Activated naive CD4-positive, alpha-beta T cell treated with anti-CD3 and anti-CD28 coated beads, Interleukin-2, amount 10 ng/mL, durations not matched to agents 7 days and 5 days (primary cell): ENCODE measurements around the gene ZFPL1.

ENCODE experiments used
- CTCF ChIA-PET: fragments of 350-600 bp; sonication (Branson Sonifier 250); formaldehyde crosslinking; loops from one replicate; lab custom pipeline; 2021; ENCODE audit warnings: antibody characterized with exemption; lab: Charles Lee
- DNase-seq: peaks from one replicate; pipeline ENCODE4 v3.0.0-alpha.2; 2020
- H3K27ac Mint-ChIP-seq: one replicate; pipeline ENCODE4 v1.8.0; 2021; ENCODE audit warnings: mild to moderate bottlenecking, moderate library complexity, mixed read lengths
- H3K27me3 Mint-ChIP-seq: one replicate; pipeline ENCODE4 v1.8.0; 2021; ENCODE audit warnings: mild to moderate bottlenecking, mixed read lengths
- H3K36me3 Mint-ChIP-seq: one replicate; pipeline ENCODE4 v1.8.0; 2021; ENCODE audit warnings: mixed read lengths
- H3K4me1 Mint-ChIP-seq: one replicate; pipeline ENCODE4 v1.8.0; 2021; ENCODE audit warnings: mixed read lengths
- H3K4me3 Mint-ChIP-seq: one replicate; pipeline ENCODE4 v1.8.0; 2021; ENCODE audit warnings: mild to moderate bottlenecking, moderate library complexity, mixed read lengths
- H3K9me3 Mint-ChIP-seq: one replicate; pipeline ENCODE4 v1.8.0; 2021; ENCODE audit warnings: mixed read lengths

The ZFPL1 gene

GRCh38 chr11:65067446-65067845 lies 16.6 kb upstream of the ZFPL1 start:
- no peak overlapping the region for H3K4me3 Mint-ChIP-seq
- no peaks in the 10 kb centered on the region for H3K4me1 Mint-ChIP-seq
- CTCF ChIA-PET = no interaction called here
- no peak overlapping the region for H3K27ac Mint-ChIP-seq
- no peaks in the 10 kb centered on the region for H3K9me3 Mint-ChIP-seq
- H3K27me3 Mint-ChIP-seq = peaks cover 3% of the 10 kb centered on the region
- no peaks in the 10 kb centered on the region for H3K36me3 Mint-ChIP-seq
- DNase-seq = no peak

- Mint-ChIP-seq H3K9me3 (no peaks in the 10 kb centered on the region), H3K27ac (no peak overlapping the region), H3K4me3 (no peak overlapping the region), H3K36me3 (no peaks in the 10 kb centered on the region), H3K27me3 (no peaks in the 10 kb centered on the region), H3K4me1 (no peaks in the 10 kb centered on the region)
- CTCF ChIA-PET = interaction anchor here (0.6 to 1.5 kb wide), 2 partner anchors 28 to 55 kb away, joined by 3 to 4 read pairs; partner anchors contain the start of genes ARL2 and SAC3D1
- DNase-seq = no peak
Measured at GRCh38 chr11:65069217-65069616, 14.8 kb upstream of the ZFPL1 start.

- Mint-ChIP-seq H3K4me1 (no peaks in the 10 kb centered on the region), H3K9me3 (no peaks in the 10 kb centered on the region), H3K27me3 (no peaks in the 10 kb centered on the region), H3K27ac (no peak overlapping the region), H3K4me3 (no peak overlapping the region), H3K36me3 (peaks cover 11% of the 10 kb centered on the region)
- DNase-seq = no peak
- CTCF ChIA-PET = interaction anchor here (0.6 kb wide), 1 partner anchor 31 kb away, joined by 3 read pairs; the partner anchor contains the start of gene SAC3D1
Measured at GRCh38 chr11:65071907-65072630, 12.0 kb upstream of the ZFPL1 start.

DNA sequence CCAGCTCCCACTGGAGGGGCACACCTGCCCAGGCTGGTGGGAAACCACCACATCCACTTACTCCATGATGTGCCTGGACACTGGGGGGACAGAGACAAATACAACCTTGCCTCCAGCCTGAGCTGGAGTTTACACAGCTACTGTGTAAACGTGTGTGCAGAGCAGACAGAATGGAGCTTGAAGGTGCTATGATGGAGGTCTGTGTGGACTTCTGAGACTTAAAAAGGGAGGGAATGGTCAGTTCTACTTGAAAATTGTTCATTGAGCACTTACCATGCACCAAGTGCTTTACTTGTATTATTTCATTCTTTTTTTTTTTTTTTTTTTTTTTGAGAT lies 11.4 kb upstream of the ZFPL1 start:
- Mint-ChIP-seq H3K36me3 (peaks cover 16% of the 10 kb centered on the region), H3K27ac (no peak overlapping the region), H3K27me3 (no peaks in the 10 kb centered on the region), H3K4me1 (peaks cover 2% of the 10 kb centered on the region), H3K9me3 (no peaks in the 10 kb centered on the region), H3K4me3 (no peak overlapping the region)
- no peak for DNase-seq
- CTCF ChIA-PET = interaction anchor here (0.8 kb wide), 1 partner anchor 9 kb away, joined by 3 read pairs; no protein-coding TSS in a partner anchor

- Mint-ChIP-seq H3K27me3 (no peaks in the 10 kb centered on the region), H3K4me3 (no peak overlapping the region), H3K9me3 (no peaks in the 10 kb centered on the region), H3K36me3 (peaks cover 49% of the 10 kb centered on the region), H3K27ac (peak overlapping the region; percentile 67), H3K4me1 (peaks cover 43% of the 10 kb centered on the region)
- CTCF ChIA-PET = interaction anchor here (1.4 to 2.0 kb wide), 4 partner anchors 28 to 230 kb away, joined by 4 to 6 read pairs (median 4); no protein-coding TSS in a partner anchor
- DNase-seq = no peak
Measured at GRCh38 chr11:65077451-65077850, 6.6 kb upstream of the ZFPL1 start.

- H3K4me3 Mint-ChIP-seq = no peak overlapping the region
- DNase-seq = peak; percentile 84
- no peaks in the 10 kb centered on the region for H3K9me3 Mint-ChIP-seq
- peak overlapping the region; percentile 86 for H3K27ac Mint-ChIP-seq
- H3K27me3 Mint-ChIP-seq = no peaks in the 10 kb centered on the region
- peaks cover 55% of the 10 kb centered on the region for H3K36me3 Mint-ChIP-seq
- CTCF ChIA-PET = interaction anchor here (1.0 to 1.4 kb wide), 2 partner anchors 29 to 66 kb away, joined by 4 to 6 read pairs; no protein-coding TSS in a partner anchor
- H3K4me1 Mint-ChIP-seq = peaks cover 50% of the 10 kb centered on the region
Measured at GRCh38 chr11:65078151-65078550, 5.9 kb upstream of the ZFPL1 start.

GRCh38 chr11:65078786-65079342 lies 5.2 kb upstream of the ZFPL1 start:
- Mint-ChIP-seq H3K27me3 (peaks cover 5% of the 10 kb centered on the region), H3K27ac (peak overlapping the region; percentile 86), H3K4me1 (peaks cover 55% of the 10 kb centered on the region), H3K4me3 (no peak overlapping the region), H3K9me3 (no peaks in the 10 kb centered on the region), H3K36me3 (peaks cover 62% of the 10 kb centered on the region)
- CTCF ChIA-PET = interaction anchor here (1.0 kb wide), 1 partner anchor 67 kb away, joined by 6 read pairs; no protein-coding TSS in a partner anchor
- DNase-seq = no peak

DNA sequence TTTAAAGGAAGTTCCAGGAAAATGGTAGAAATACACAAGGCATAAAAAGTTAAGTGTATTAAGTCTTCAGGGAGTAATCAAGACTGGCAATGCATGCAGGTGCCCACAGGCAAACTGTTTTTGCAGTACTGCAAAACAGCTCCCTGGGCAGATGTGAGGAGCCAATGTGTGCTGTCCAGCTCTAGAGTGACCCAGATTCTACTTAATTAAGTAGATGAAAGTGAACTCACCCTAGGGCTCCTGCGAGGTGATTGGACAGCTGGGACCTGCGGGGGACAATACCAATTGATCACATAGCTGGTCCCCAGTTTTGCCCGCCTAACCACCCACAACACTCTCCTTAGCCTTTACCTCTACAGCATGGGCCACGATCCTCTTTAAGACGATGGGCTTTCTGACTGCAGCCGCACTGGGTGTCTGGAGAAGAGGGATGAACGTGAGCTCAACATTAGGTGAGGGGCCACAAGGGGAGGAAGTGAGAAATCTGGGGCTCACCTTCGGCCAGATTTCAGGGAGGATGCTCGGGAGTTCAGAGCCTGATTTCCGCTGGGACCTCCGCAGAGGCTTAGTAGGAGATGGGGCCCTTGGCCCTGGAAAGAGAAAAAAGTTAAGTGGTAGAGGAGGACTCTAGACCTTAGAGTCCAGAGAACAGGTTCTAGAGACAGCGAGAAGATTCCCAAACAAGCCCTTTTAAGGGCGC lies 738 bp upstream of the ZFPL1 start:
- H3K4me3 Mint-ChIP-seq = peak overlapping the region; percentile 97
- peak; percentile 30 for DNase-seq
- H3K9me3 Mint-ChIP-seq = no peaks in the 10 kb centered on the region
- peak overlapping the region; percentile 96 for H3K27ac Mint-ChIP-seq
- peaks cover 12% of the 10 kb centered on the region for H3K27me3 Mint-ChIP-seq
- H3K4me1 Mint-ChIP-seq = peaks cover 66% of the 10 kb centered on the region
- peaks cover 58% of the 10 kb centered on the region for H3K36me3 Mint-ChIP-seq
- CTCF ChIA-PET = interaction anchor here (1.0 to 2.2 kb wide), 6 partner anchors 16 to 69 kb away, joined by 3 to 8 read pairs (median 6); partner anchors contain the start of genes ARL2, TM7SF2 and ZNHIT2

DNA sequence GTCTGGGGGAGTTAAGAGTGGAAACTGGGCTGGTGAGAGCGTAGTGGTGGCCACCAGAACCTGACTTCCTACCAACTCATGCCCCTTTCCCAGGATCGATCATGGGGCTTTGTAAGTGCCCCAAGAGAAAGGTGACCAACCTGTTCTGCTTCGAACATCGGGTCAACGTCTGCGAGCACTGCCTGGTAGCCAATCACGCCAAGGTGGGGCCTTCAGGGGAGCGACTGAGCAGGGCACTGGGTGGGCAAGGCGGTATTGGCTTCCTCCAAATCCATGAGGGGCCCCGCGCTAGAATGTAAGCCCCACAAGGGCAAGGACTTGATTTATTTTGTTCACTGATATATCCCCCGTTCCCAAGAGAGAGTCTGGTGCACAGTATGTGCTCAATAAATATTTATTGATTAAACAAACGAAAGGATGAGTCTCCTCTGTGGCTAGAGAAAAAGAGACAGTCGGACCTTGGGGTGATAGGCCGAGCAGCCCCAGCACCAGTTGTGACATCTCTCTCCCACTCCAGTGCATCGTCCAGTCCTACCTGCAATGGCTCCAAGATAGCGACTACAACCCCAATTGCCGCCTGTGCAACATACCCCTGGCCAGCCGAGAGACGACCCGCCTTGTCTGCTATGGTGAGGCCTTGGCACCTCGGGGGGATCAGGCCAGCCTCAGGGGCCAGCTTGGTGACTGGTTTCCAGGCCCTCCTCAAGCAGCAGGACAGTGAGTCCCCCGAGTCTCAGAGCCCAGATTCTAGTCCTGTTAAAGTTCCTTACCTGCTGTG lies 765 bp downstream of the ZFPL1 start:
- peak; percentile 24 for DNase-seq
- CTCF ChIA-PET = interaction anchor here (0.8 to 1.7 kb wide), 3 partner anchors 10 to 28 kb away, joined by 3 to 6 read pairs (median 4); no protein-coding TSS in a partner anchor
- Mint-ChIP-seq H3K27ac (peak overlapping the region; percentile 96), H3K27me3 (peaks cover 12% of the 10 kb centered on the region), H3K4me1 (peaks cover 55% of the 10 kb centered on the region), H3K9me3 (no peaks in the 10 kb centered on the region), H3K36me3 (peaks cover 57% of the 10 kb centered on the region), H3K4me3 (peak overlapping the region; percentile 97)

DNA sequence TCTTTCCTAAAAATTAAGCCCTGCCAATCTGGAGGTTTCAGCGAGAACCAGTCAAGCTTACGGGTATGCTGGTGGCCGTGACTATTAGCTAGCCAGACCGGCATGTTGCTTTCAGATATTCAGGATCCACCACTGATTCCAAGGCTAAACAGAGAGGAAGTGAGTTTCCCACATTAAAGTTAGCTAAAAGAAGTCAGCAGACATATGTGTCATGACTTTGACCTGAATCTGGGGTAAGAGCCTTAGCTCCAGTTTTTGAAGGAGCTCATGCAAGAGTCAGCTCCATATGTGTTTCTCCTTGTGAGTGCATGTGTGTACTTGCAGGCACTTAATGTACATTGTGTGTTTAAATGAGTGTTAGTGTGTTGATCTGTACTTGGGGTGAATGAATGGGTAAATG lies 1.4 kb downstream of the ZFPL1 start:
- peaks cover 50% of the 10 kb centered on the region for H3K4me1 Mint-ChIP-seq
- H3K9me3 Mint-ChIP-seq = no peaks in the 10 kb centered on the region
- DNase-seq = no peak
- peaks cover 12% of the 10 kb centered on the region for H3K27me3 Mint-ChIP-seq
- H3K36me3 Mint-ChIP-seq = peaks cover 55% of the 10 kb centered on the region
- H3K27ac Mint-ChIP-seq = peak overlapping the region; percentile 96
- H3K4me3 Mint-ChIP-seq = peak overlapping the region; percentile 97
- CTCF ChIA-PET = interaction anchor here (0.8 to 1.7 kb wide), 3 partner anchors 9 to 27 kb away, joined by 3 to 6 read pairs (median 4); no protein-coding TSS in a partner anchor

GRCh38 chr11:65086809-65087208 lies 2.8 kb downstream of the ZFPL1 start:
- CTCF ChIA-PET = no interaction called here
- H3K9me3 Mint-ChIP-seq = no peaks in the 10 kb centered on the region
- no peak overlapping the region for H3K27ac Mint-ChIP-seq
- peaks cover 46% of the 10 kb centered on the region for H3K36me3 Mint-ChIP-seq
- H3K4me3 Mint-ChIP-seq = no peak overlapping the region
- peaks cover 12% of the 10 kb centered on the region for H3K27me3 Mint-ChIP-seq
- DNase-seq = no peak
- peaks cover 38% of the 10 kb centered on the region for H3K4me1 Mint-ChIP-seq

- H3K4me1 Mint-ChIP-seq = peaks cover 34% of the 10 kb centered on the region
- H3K36me3 Mint-ChIP-seq = peaks cover 43% of the 10 kb centered on the region
- H3K4me3 Mint-ChIP-seq = no peak overlapping the region
- no peaks in the 10 kb centered on the region for H3K9me3 Mint-ChIP-seq
- peaks cover 12% of the 10 kb centered on the region for H3K27me3 Mint-ChIP-seq
- H3K27ac Mint-ChIP-seq = no peak overlapping the region
- DNase-seq = no peak
- CTCF ChIA-PET = no interaction called here
Measured at GRCh38 chr11:65087216-65087615, 3.2 kb downstream of the ZFPL1 start.

DNA sequence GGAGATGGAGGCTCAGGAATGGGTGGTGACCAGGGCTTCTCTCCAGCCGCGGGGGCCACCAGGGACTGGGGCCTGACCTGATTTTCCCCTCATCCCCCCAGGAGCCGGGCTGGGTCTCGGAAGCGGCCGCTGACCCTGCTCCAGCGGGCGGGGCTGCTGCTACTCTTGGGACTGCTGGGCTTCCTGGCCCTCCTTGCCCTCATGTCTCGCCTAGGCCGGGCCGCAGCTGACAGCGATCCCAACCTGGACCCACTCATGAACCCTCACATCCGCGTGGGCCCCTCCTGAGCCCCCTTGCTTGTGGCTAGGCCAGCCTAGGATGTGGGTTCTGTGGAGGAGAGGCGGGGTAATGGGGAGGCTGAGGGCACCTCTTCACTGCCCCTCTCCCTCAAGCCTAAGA lies 3.8 kb downstream of the ZFPL1 start:
- no peaks in the 10 kb centered on the region for H3K9me3 Mint-ChIP-seq
- no peak for DNase-seq
- CTCF ChIA-PET = interaction anchor here (0.8 kb wide), 1 partner anchor 23 kb away, joined by 3 read pairs; no protein-coding TSS in a partner anchor
- H3K27ac Mint-ChIP-seq = no peak overlapping the region
- H3K4me3 Mint-ChIP-seq = no peak overlapping the region
- H3K36me3 Mint-ChIP-seq = peaks cover 39% of the 10 kb centered on the region
- peaks cover 12% of the 10 kb centered on the region for H3K27me3 Mint-ChIP-seq
- H3K4me1 Mint-ChIP-seq = peaks cover 28% of the 10 kb centered on the region
